SH-SY5Y (cell line): ENCODE results near the gene MRPL49.

Experiments
- GATA2 ChIP-seq: IDR thresholded peaks from 2 replicates; pipeline ENCODE4 v1.6.1; 2011; ENCODE audit warnings: mild to moderate bottlenecking, low read depth, low read length
- GATA3 ChIP-seq: IDR thresholded peaks from 2 replicates; pipeline ENCODE4 v1.6.1; 2011; ENCODE audit warnings: low read depth, mild to moderate bottlenecking, low read length, moderate library complexity

DNA sequence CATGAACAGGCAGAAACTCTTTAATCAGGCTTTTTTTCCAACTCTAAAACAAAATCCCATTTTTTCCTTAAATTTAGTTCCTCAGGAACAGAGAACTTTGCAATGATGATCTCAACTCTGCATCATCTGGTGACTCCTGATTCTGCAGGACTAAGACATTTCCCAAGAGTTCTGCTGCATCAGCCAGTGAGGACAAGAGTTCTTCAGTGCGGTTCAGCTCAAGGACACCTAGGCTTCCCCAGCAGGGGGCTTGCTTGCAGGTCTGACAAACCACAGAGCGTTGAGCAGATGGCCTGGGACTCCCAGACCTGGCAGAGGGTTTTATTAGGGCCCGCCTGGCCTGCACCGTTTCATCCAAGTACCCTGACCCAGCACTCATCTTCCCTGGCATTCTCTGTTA lies 44.7 kb upstream of the MRPL49 start:
- TF ChIP-seq GATA2 (no peak), GATA3 (no peak)
